Neural cell (in vitro differentiated cells): ENCODE data around the gene ATP2C1. TPM values are rescaled to one million over a fixed set of nuclear protein-coding genes. Genes with fewer than 3 reads are reported as not detected.

Experiments
- H2AFZ ChIP-seq: fragments of 200-600, 300-800 bp; sonication (generic), shearing (Covaris generic); 2 replicates; pipeline ENCODE4 v1.6.0; 2014; ENCODE audit warnings: low read depth, mild to moderate bottlenecking, antibody characterized with exemption, low read length, moderate library complexity
- H3F3A ChIP-seq: fragments of 200-600 bp; shearing (Covaris generic); 2 replicates; pipeline ENCODE4 v1.6.1; 2016; ENCODE audit warnings: mild to moderate bottlenecking, moderate library complexity, mixed read lengths, antibody characterized with exemption, low read length; ENCODE audit not compliant: insufficient read depth, poor library complexity, severe bottlenecking
- H3K27ac ChIP-seq: fragments of 200-600, 300-800 bp; sonication (generic), shearing (Covaris generic); 2 replicates; pipeline ENCODE4 v1.5.1; 2014; ENCODE audit warnings: mild to moderate bottlenecking, low read length, moderate library complexity
- H3K27me3 ChIP-seq: fragments of 300-800, 200-600 bp; sonication (generic), shearing (Covaris generic); 2 replicates; pipeline ENCODE4 v1.6.0; 2014; ENCODE audit warnings: mild to moderate bottlenecking, low read depth, low read length, moderate library complexity; ENCODE audit not compliant: insufficient read depth
- H3K36me3 ChIP-seq: fragments of 300-800, 200-600 bp; sonication (generic), shearing (Covaris generic); 2 replicates; pipeline ENCODE4 v1.5.1; 2014; ENCODE audit warnings: mild to moderate bottlenecking, antibody characterized with exemption, low read length, moderate library complexity; ENCODE audit not compliant: insufficient read depth
- H3K4me2 ChIP-seq: fragments of 300-800, 200-600 bp; sonication (generic), shearing (Covaris generic); 2 replicates; pipeline ENCODE4 v1.6.0; 2014; ENCODE audit warnings: mild to moderate bottlenecking, low read length
- H3K4me3 ChIP-seq: fragments of 300-800, 200-600 bp; sonication (generic), shearing (Covaris generic); 2 replicates; pipeline ENCODE4 v1.5.1; 2014; ENCODE audit warnings: mild to moderate bottlenecking, low read length, moderate library complexity
- H3K79me2 ChIP-seq: fragments of 200-600 bp; shearing (Covaris generic); replicated peaks from 2 replicates; pipeline ENCODE4 v1.6.0; 2014; ENCODE audit warnings: mild to moderate bottlenecking, low read length, moderate library complexity; ENCODE audit not compliant: insufficient read depth
- H3K9ac ChIP-seq: fragments of 300-800, 200-600 bp; sonication (generic), shearing (Covaris generic); 2 replicates; pipeline ENCODE4 v1.6.1; 2016; ENCODE audit warnings: mild to moderate bottlenecking, low read length, mixed read lengths
- H3K9me2 ChIP-seq: fragments of 200-600 bp; shearing (Covaris generic); 2 replicates; pipeline ENCODE4 v1.6.1; 2016; ENCODE audit warnings: mild to moderate bottlenecking, low read length, mixed read lengths; ENCODE audit not compliant: insufficient read depth
- H3K9me3 ChIP-seq: fragments of 200-600, 300-800 bp; sonication (generic), shearing (Covaris generic); 2 replicates; pipeline ENCODE4 v1.6.1; 2016; ENCODE audit warnings: mild to moderate bottlenecking, mixed run types, low read length, moderate library complexity, mixed read lengths
- H4K20me1 ChIP-seq: fragments of 200-600 bp; shearing (Covaris generic); 2 replicates; pipeline ENCODE4 v1.6.1; 2016; ENCODE audit warnings: mild to moderate bottlenecking, mixed run types; ENCODE audit not compliant: insufficient read depth
- EP300 ChIP-seq: fragments of 450-650 bp; conservative IDR thresholded peaks from 2 replicates; pipeline ENCODE4 v1.6.1; 2014; ENCODE audit warnings: antibody characterized with exemption, mild to moderate bottlenecking, moderate library complexity; ENCODE audit not compliant: poor library complexity, severe bottlenecking
- EZH2 ChIP-seq: fragments of 200-600, 300-800 bp; shearing (Covaris generic), sonication (generic); IDR thresholded peaks from 2 replicates; pipeline ENCODE4 v1.6.1; 2014; ENCODE audit warnings: antibody characterized with exemption, low read length, borderline replicate concordance, mild to moderate bottlenecking; ENCODE audit not compliant: insufficient read depth, poor library complexity, severe bottlenecking
- MXI1 ChIP-seq: fragments of 450-650 bp; conservative IDR thresholded peaks from 2 replicates; pipeline ENCODE4 v1.6.1; 2014; ENCODE audit warnings: antibody characterized with exemption, mild to moderate bottlenecking; ENCODE audit not compliant: poor library complexity, severe bottlenecking
- POLR2AphosphoS5 ChIP-seq: IDR thresholded peaks from 2 replicates; pipeline ENCODE4 v1.6.1; 2012
- RAD21 ChIP-seq: fragments of 450-650 bp; conservative IDR thresholded peaks from 2 replicates; pipeline ENCODE4 v1.6.1; 2014; ENCODE audit warnings: antibody characterized with exemption, mild to moderate bottlenecking, moderate library complexity
- SMC3 ChIP-seq: fragments of 450-650 bp; conservative IDR thresholded peaks from 2 replicates; pipeline ENCODE4 v1.6.1; 2014; ENCODE audit warnings: antibody characterized with exemption, mild to moderate bottlenecking, moderate library complexity; ENCODE audit not compliant: poor library complexity
- TAF1 ChIP-seq: IDR thresholded peaks from 2 replicates; pipeline ENCODE4 v1.6.1; 2012; ENCODE audit warnings: low read depth
- polyA plus RNA-seq: library from polyadenylated mRNA; depleted of rRNA; stranded (reverse); fragments of >200 nt; gene quantifications from 2 replicates; pipeline ENCODE4 v1.2.3, GENCODE V29; 2014
- TF ChIP-seq, protein P1 (sequence below): IDR thresholded peaks from 2 replicates; pipeline ENCODE4 v1.6.1; 2012; ENCODE audit warnings: borderline replicate concordance
- TF ChIP-seq, protein P2 (sequence below): fragments of 450-650 bp; IDR thresholded peaks from 2 replicates; pipeline ENCODE4 v1.5.1; 2014; ENCODE audit warnings: antibody characterized with exemption, mild to moderate bottlenecking, moderate library complexity; ENCODE audit not compliant: poor library complexity, severe bottlenecking

The ATP2C1 gene
- polyA plus RNA-seq, 1 donor from 2014 or later: 134 TPM

GRCh38 chr3:130960139-130960795 lies 66.4 kb downstream of the ATP2C1 start:
- no peak overlapping the region for H2AFZ ChIP-seq
- no peak overlapping the region for H3K4me2 ChIP-seq
- peaks cover 12% of the 10 kb centered on the region for H3K36me3 ChIP-seq
- H3K27ac ChIP-seq: no peak overlapping the region
- H3K4me3 ChIP-seq: no peak overlapping the region
- TF ChIP-seq TAF1 (no peak), EP300 (no peak), RAD21 (no peak), EZH2 (no peak), SMC3 (no peak), POLR2AphosphoS5 (no peak), MXI1 (no peak)
- TF ChIP-seq, protein P1, sequence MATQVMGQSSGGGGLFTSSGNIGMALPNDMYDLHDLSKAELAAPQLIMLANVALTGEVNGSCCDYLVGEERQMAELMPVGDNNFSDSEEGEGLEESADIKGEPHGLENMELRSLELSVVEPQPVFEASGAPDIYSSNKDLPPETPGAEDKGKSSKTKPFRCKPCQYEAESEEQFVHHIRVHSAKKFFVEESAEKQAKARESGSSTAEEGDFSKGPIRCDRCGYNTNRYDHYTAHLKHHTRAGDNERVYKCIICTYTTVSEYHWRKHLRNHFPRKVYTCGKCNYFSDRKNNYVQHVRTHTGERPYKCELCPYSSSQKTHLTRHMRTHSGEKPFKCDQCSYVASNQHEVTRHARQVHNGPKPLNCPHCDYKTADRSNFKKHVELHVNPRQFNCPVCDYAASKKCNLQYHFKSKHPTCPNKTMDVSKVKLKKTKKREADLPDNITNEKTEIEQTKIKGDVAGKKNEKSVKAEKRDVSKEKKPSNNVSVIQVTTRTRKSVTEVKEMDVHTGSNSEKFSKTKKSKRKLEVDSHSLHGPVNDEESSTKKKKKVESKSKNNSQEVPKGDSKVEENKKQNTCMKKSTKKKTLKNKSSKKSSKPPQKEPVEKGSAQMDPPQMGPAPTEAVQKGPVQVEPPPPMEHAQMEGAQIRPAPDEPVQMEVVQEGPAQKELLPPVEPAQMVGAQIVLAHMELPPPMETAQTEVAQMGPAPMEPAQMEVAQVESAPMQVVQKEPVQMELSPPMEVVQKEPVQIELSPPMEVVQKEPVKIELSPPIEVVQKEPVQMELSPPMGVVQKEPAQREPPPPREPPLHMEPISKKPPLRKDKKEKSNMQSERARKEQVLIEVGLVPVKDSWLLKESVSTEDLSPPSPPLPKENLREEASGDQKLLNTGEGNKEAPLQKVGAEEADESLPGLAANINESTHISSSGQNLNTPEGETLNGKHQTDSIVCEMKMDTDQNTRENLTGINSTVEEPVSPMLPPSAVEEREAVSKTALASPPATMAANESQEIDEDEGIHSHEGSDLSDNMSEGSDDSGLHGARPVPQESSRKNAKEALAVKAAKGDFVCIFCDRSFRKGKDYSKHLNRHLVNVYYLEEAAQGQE: no peak
- TF ChIP-seq, protein P2, sequence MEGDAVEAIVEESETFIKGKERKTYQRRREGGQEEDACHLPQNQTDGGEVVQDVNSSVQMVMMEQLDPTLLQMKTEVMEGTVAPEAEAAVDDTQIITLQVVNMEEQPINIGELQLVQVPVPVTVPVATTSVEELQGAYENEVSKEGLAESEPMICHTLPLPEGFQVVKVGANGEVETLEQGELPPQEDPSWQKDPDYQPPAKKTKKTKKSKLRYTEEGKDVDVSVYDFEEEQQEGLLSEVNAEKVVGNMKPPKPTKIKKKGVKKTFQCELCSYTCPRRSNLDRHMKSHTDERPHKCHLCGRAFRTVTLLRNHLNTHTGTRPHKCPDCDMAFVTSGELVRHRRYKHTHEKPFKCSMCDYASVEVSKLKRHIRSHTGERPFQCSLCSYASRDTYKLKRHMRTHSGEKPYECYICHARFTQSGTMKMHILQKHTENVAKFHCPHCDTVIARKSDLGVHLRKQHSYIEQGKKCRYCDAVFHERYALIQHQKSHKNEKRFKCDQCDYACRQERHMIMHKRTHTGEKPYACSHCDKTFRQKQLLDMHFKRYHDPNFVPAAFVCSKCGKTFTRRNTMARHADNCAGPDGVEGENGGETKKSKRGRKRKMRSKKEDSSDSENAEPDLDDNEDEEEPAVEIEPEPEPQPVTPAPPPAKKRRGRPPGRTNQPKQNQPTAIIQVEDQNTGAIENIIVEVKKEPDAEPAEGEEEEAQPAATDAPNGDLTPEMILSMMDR: no peak
- H4K20me1 ChIP-seq: no peaks in the 10 kb centered on the region
- no peaks in the 10 kb centered on the region for H3K79me2 ChIP-seq
- no peak overlapping the region for H3K9ac ChIP-seq
- H3K9me2 ChIP-seq: no peaks in the 10 kb centered on the region
- H3F3A ChIP-seq: no peaks in the 10 kb centered on the region
- no peaks in the 10 kb centered on the region for H3K9me3 ChIP-seq
- H3K27me3 ChIP-seq: no peaks in the 10 kb centered on the region

- Histone ChIP-seq H3K4me3 (no peak overlapping the region), H3K9me3 (no peaks in the 10 kb centered on the region), H3K36me3 (peaks cover 15% of the 10 kb centered on the region), H3K79me2 (no peaks in the 10 kb centered on the region), H3F3A (no peaks in the 10 kb centered on the region), H3K4me2 (no peak overlapping the region), H3K27me3 (no peaks in the 10 kb centered on the region), H3K27ac (no peak overlapping the region), H4K20me1 (no peaks in the 10 kb centered on the region), H3K9me2 (no peaks in the 10 kb centered on the region), H3K9ac (no peak overlapping the region), H2AFZ (no peak overlapping the region)
- no peak for TF ChIP-seq POLR2AphosphoS5
- TF ChIP-seq RAD21: no peak
- no peak for TF ChIP-seq MXI1
- no peak for TF ChIP-seq TAF1
- TF ChIP-seq, protein P1: no peak
- TF ChIP-seq SMC3: no peak
- TF ChIP-seq, protein P2: no peak
- TF ChIP-seq EP300: no peak
- TF ChIP-seq EZH2: no peak
Measured at GRCh38 chr3:130961458-130961857, 67.6 kb downstream of the ATP2C1 start.
